GM18858 (cell line): ENCODE measurements around the gene LUC7L.
"Not testable (repeated sequence)": the region's sequence is repeated elsewhere in the genome, so short reads cannot be mapped to it uniquely, and the experiment has no call there.

Experiments used
- ATAC-seq: cut with Tn5 transposase; IDR thresholded peaks from one replicate; pipeline ENCODE4 v1.9.1; 2021; ENCODE audit not compliant: unreplicated experiment

LUC7L gene

GRCh38 chr16:234468-235305, 5.4 kb upstream of the LUC7L start, which contains the start of gene FAM234A:
TSS of gene FAM234A (plus strand) at chr16:234821. CDS start at chr16:254414, 19,593 bp downstream.
- peak; percentile 66 for ATAC-seq

- ATAC-seq, result no peak
Observed at GRCh38 chr16:230949-231348, 1.7 kb upstream of the LUC7L start.

GRCh38 chr16:230351-230750, 1.1 kb upstream of the LUC7L start:
- ATAC-seq, result not testable (repeated sequence)

GRCh38 chr16:229731-230281, 557 bp upstream of the LUC7L start:
- ATAC-seq, result no peak

- ATAC-seq, result no peak
Observed at GRCh38 chr16:228151-228851, 948 bp downstream of the LUC7L start.

- no peak for ATAC-seq
Observed at GRCh38 chr16:220021-220420, 9.2 kb downstream of the LUC7L start.

GRCh38 chr16:212999-213398, 16.2 kb downstream of the LUC7L start:
- no peak for ATAC-seq

GRCh38 chr16:211631-212180, 17.5 kb downstream of the LUC7L start:
- ATAC-seq, result not testable (repeated sequence)

- ATAC-seq, result not testable (repeated sequence)
Observed at GRCh38 chr16:209359-209758, 19.9 kb downstream of the LUC7L start.

- ATAC-seq, result not testable (repeated sequence)
Observed at GRCh38 chr16:204046-204445, 25.2 kb downstream of the LUC7L start.

GRCh38 chr16:203246-203645, 26.0 kb downstream of the LUC7L start:
- no peak for ATAC-seq

- ATAC-seq, result no peak
Observed at GRCh38 chr16:200388-200787, 28.9 kb downstream of the LUC7L start.

GRCh38 chr16:194516-194915, 34.7 kb downstream of the LUC7L start:
- ATAC-seq, result no peak

- no peak for ATAC-seq
Observed at GRCh38 chr16:193441-193840, 35.8 kb downstream of the LUC7L start.

GRCh38 chr16:192686-193085, 36.6 kb downstream of the LUC7L start:
- no peak for ATAC-seq

- ATAC-seq, result no peak
Observed at GRCh38 chr16:191831-192230, 37.4 kb downstream of the LUC7L start.

- no peak for ATAC-seq
Observed at GRCh38 chr16:189604-190186, 39.6 kb downstream of the LUC7L start.

GRCh38 chr16:188674-189073, 40.6 kb downstream of the LUC7L start:
- ATAC-seq, result no peak

GRCh38 chr16:187330-187729, 41.9 kb downstream of the LUC7L start:
- ATAC-seq, result no peak

- ATAC-seq, result no peak
Observed at GRCh38 chr16:185691-186090, 43.6 kb downstream of the LUC7L start.

GRCh38 chr16:185213-185612, 44.0 kb downstream of the LUC7L start:
- ATAC-seq, result no peak
